T1000 (cell line): ENCODE results near the gene BUB1B.
A peak's percentile ranks its signal among the peaks of the same experiment; 100 is the strongest.

Experiments
- DNase-seq: peaks from one replicate; lab custom pipeline; 2025; ENCODE audit warnings: mixed read lengths; lab: John Stamatoyannopoulos, UW

Gene BUB1B

DNA sequence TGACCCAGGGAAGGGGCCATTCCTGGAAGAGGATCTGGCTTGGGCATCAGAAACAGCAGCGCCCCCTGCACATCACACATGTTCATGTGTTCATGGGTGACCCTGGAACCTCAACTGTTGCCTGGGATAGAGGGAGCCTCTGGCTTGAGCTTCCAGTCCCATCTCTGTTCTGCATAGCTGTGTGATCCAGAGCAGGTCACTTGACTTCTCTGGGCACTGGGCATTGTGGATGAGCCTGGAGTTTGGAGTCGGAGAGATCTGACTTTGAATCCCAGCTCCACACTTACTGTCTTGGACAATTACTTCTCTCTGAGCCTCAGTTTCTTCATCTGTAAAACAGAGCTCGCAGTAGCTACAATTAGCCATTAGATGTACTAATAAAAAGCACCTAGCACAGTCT lies 93.6 kb downstream of the BUB1B start:
- no peak for DNase-seq

- DNase-seq = no peak
These were observed 94.2 kb downstream of the BUB1B start for GRCh38 chr15:40255033-40255432.

GRCh38 chr15:40256638-40257235 lies 95.9 kb downstream of the BUB1B start:
- DNase-seq = no peak

- no peak for DNase-seq
These were observed 97.0 kb downstream of the BUB1B start for GRCh38 chr15:40257656-40258450.

DNA sequence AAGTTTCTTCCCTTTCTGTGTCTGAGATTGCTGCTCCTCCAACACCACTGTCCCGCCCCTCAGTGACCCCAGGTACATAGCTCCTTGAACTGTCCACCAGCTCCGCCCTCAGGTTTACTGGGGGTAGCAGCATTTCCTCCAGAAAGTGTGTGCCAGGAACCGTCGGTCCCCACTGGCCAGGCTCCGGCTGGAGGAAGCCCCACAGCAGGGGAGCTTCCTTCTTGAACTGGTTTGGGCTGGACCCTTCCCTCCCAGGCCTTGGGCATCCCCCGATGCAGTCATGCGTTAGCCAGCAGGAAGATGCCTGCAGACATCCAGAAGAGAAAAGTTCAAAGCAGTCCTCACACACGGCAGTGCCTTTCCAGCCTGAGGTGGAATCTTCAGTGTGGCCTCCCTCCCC lies 97.7 kb downstream of the BUB1B start:
- DNase-seq = no peak

DNA sequence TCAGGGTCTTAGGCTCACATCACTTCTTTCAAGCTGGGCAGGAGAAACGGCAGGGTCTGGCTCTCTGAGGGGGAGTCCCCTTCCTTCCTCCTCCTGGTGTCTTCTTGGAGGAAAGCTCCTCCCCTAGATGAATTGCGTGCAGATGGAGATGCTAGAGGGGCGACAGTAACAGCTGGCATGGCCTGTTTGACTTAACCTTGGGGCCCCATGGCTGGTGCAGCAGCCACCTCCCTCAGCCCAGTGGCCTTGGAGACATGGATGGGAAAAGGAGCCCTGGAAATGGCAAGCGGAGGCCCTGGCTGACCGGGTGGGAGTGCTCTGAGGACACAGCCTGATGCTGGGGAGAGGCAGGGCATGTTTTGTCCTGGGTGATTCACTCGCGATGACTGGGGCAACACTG lies 98.2 kb downstream of the BUB1B start:
- no peak for DNase-seq

DNA sequence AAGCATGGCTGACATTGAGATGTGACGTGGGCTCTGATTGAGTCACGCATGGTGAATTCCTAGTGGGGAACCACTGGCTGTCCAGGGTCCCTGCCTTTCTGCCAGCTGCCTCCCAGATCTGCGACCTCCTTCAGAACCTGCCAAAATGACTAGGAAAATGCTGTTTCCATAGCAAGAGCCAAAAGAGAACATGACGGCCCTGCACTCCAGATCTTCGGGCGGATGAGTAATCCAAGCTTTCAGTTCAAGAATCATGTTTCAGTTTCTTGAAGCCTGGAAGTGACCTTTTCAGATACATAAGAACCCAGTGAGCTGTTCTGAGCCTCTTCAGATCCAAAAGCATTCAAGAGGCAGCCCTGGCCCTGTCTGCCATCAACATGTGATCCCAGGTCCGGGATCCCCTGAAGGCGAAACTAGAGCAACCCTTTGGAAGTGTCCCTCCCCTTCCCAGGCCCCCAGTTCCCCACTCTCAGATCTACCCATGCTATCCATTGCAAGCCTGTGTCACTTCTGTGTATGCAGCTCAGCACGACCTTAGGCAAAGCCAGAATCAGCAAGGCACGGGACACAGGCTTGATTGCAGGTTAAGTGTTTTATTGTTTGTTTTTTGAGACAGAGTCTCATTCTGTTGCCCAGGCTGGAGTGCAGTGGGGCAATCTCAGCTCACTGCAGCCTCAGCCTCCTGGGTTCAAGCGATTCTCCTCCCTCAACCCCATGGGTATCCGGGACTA lies 102.3 kb downstream of the BUB1B start:
- no peak for DNase-seq

- no peak for DNase-seq
These were observed 103.7 kb downstream of the BUB1B start for GRCh38 chr15:40264321-40265153.

DNA sequence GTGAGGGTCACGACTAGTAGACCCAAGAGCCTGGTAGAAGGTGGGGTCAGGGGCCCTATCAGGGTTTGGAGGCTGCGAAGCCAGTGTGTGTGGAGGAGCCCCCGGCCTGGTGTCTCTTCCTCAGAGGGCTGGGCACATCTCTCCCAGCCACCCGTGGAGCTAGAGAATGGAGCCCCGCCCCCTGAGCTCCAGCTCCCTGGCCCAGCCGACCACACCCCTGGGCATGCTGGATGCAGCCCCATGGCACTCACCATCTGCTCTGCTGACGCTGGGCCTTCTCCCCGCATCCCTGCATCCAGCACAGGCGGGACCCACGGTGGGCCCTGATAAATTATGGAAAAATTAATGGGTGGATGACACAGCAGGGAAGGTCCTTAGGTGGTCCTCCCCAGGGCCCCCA lies 104.5 kb downstream of the BUB1B start:
- no peak for DNase-seq

GRCh38 chr15:40265875-40266274 lies 105.0 kb downstream of the BUB1B start:
- no peak for DNase-seq

DNA sequence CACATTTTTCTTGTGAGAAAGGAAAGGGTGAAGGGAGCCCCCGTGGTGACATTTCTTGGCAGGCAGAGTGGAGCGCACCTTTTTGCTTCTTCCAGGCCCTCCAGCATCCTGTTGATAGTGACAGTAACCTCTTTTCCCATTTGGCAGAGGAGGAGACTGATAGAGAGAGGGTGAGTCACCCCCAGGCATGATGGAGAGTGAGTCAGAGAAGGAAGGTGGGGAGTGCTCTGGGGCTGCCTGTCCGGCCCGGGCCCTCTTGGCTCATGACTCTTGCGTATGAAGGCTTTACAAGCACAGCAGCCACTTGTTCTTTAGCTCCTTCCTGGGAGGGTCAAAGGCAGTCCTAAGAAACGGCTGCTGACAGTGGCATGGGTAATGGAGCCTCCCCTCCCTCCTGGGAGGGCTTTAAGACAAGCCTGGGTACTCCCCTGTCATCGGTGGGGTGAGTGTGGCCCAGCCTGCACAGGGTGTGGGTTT lies 106.0 kb downstream of the BUB1B start:
- peak; percentile 86 for DNase-seq

GRCh38 chr15:40267670-40268069 lies 106.8 kb downstream of the BUB1B start:
- no peak for DNase-seq

GRCh38 chr15:40269604-40270003 lies 108.7 kb downstream of the BUB1B start:
- DNase-seq = no peak

DNA sequence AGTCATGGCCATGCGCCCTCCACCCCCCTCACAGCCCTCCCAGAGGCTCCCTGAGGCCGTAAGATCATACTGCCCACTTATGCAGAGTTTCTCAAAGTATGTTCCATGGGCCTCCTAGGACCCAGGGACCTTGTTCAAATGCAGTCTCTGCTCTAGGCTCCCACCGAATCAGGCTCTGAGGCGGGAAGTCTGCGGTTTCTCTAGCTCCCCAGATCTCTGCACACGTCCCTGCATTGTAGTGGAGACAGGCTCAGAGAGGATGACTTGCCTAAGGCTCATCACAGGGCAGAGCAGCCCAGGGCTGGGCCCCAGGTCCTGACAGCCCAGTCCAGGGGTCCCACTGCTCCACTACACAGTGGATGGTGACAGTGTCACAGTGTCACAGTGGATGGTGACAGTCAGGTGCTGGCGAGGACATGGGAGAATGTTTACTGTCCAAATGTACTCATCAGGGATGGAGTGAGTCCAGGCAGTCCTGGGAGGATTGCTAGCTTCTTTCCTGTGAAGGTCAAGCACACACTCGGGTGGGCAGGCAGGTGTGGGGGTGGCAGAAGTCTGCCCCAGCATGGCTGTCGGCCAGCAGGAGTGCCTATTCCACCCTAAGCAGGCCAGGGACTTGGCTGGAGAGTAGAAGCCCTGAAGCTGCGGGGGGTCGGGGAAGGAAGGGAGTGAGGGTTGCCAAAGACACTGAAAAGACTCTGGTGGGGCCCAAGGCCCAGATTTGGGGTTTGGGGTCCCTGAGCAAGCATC lies 109.6 kb downstream of the BUB1B start:
- DNase-seq = no peak
